Fibroblast of upper back skin (primary cell): ENCODE measurements around the gene TMEM45B.
"Not testable (repeated sequence)": the region's sequence is repeated elsewhere in the genome, so short reads cannot be mapped to it uniquely, and the experiment has no call there.

Experiments used
- DNase-seq: peaks from one replicate; pipeline ENCODE4 v3.0.0-alpha.2; 2013

Gene TMEM45B

DNA sequence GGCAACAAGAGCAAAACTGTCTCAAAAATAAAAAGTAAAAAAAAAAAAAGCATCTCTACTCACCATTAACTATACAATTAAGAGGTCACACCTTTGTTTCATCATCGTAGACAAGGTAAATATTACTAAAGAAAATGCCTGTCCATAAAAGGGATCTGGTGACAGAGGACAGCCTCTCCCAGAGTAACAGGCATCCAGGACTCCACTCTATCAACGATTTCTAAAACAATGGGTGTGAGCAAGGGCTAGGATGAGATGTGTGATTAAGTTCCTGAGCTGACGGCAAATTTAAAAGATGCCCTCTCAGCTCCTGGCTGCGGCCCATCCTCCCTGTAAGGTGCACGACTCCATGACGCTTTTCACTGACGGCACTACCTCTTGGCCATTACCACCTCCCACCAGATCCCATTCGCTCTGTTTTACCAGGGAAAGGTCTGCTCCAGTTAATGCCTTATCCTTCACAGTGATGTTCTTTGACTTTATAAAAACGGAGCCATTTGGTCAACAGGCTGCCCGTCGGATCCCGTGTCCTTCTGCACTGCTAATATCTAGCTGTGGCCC lies 2.3 kb upstream of the TMEM45B start:
- DNase-seq, result no peak

DNA sequence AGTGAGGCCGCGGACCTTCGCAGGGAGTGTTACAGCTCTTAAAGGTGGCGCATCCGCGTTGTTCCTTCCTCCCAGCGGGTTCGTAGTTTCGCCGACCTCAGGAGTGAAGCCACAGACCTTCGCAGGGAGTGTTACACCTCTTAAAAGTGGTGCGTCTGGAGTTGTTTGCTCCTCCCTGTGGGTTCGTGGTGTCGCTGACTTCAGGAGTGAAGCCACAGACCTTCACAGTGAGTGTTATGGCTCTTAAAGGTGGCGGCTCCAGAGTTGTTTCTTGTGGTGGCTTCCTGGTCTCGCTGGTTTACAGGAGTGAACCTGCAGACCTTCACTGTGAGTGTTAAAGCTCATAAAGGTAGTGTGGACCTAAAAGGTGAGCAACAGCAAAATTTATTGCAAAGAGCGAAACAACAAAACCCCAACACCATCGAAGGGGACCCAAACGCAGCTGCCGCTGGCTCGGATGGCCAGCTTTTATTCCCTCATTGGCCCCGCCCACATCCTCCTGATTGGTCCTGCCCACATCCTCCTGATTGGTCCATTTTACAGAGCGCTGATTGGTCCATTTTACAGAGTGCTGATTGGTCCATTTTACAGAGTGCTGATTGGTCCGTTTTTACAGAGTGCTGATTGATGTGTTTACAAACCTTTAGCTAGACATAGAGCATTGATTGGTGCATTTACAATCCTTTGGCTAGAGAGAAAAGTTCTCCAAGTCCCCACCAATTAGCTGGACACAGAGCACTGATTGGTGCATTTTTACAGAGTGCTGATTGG lies 1.2 kb upstream of the TMEM45B start:
- DNase-seq, result no peak

DNA sequence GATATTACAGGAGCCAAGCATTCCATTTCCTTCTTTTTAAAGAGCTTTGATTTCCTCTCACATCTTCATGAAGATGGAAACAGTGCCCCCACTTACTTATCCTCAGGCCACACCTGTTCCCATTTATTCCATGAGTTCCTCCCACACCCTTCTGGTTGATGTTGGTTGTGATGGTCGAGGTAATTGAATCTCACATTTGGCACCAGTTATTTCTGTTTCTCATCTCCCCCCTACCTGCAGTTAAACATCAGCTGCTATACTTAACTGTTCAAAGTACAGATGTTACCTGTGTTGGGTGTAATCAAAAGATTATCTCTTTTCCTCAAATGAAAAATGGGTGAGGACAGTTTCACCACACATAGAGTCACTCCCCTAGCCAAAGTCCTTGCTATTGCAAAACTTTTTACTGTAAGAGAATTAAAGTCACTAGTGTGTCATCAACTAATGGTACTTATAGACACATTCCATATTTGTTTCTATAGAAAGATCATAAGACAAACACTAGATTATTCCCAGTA lies 1.9 kb downstream of the TMEM45B start:
- no peak for DNase-seq

DNA sequence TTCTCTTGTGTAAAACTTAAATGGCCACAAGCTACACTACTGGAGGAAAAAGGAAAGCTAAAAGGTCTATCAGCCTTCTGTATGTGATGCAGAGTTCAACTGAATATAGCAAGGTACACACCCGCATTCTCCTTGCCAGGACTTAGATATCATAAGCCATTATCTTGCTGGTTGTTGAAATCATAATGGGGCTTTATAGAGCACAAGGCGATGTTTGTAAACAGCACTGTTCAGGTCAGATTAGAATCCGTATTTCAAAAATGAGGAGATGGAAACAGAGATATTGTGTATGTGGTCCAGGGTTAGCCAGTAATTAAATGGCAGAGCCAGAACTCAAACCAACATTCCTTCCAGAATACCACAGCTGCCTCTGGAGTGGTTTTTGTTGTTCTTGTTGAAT lies 2.6 kb downstream of the TMEM45B start:
- not testable (repeated sequence) for DNase-seq

DNA sequence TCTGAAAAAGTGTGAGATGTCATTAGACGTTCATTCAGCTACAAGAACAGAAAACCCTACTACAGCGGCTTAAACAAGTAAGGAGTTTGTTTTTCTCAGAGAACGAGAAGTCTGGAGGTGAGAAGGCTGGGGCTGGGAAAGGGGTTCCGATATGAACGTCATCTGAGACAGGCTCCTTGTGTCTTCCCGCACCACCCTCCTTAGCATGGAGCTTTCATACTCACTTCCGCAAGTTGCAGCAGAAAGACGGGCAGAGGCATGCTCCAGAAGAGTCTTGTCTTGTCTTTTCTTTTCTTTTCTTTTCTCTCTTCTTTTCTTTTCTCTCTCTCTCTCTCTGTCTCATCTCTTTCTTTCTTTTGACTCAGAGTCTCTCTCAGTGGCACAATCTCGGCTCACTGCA lies 3.6 kb downstream of the TMEM45B start:
- DNase-seq, result no peak

DNA sequence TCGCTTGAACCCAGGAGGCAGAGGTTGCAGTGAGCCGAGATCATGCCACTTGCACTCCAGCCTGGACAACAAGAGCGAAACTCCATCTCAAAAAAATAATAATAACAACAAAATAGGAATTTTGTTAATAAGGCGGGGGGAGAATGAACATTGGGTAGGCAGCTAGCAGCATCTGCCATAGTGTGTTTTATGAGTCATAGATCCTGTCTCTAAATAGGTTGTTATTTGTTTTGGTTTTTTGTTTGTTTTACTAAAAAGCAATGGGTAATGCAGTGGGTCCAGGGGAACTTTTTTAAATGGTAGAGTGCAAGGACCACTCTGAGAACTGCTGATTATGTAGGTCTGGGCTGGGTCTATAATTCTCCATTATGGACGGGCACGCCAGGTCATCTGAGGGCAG lies 4.6 kb downstream of the TMEM45B start:
- not testable (repeated sequence) for DNase-seq

DNA sequence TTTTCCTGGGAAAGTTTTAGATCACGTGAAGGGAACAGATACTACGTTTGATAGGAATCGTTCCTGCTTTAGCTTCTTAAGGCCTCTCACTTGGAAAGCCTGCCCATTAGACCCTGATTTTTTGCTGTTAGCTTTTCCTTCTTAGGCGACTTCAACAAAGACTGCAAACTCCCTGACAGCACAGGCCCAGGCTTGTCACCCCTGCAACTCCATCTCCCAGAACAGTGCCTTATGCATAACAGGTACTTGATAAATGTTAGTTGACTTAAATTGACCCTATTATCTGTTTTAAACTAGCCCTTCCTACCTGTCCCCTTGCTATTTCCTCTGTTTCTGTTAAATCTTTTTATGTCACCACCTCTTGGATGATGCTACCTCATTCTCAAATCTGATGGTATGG lies 7.6 kb downstream of the TMEM45B start:
- DNase-seq, result not testable (repeated sequence)

DNA sequence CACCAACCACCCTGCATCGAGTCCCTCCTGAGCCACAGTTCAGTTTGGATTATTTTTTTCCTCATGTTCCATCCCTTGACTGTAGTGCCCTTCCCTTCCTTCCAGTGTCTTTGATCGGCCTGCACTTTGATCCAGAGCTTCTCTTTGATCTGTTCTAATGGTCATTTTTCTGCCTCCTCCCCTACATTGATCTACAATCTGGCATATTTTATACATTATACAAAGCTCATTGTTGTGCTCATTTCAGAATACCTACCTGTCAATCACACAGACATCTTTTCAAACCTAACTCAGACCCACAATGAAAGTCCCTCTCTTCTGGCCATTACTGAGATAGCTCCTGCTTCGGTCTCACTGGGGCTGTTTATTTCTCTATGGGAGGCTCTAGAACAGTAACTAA lies 8.2 kb downstream of the TMEM45B start:
- not testable (repeated sequence) for DNase-seq

DNA sequence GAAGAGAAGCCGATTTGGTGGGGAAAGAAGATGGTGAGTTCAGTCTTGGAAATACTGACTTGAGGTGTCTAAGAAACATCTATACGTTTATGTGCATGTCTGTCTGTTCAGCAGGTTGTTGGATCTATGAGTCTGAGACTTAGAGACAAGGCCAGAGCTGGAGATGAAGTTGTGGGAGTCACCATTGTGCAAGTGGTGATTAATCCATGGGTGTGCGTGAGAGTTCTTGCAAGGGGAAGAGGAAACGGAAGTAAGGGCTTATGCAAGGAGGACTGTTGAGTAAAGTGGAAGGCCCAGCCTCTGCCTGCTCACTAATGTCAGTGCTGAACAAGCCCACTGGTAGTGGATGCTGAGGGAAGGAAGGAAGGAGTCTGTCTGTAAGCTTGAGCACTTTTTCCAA lies 9.7 kb downstream of the TMEM45B start:
- no peak for DNase-seq

DNA sequence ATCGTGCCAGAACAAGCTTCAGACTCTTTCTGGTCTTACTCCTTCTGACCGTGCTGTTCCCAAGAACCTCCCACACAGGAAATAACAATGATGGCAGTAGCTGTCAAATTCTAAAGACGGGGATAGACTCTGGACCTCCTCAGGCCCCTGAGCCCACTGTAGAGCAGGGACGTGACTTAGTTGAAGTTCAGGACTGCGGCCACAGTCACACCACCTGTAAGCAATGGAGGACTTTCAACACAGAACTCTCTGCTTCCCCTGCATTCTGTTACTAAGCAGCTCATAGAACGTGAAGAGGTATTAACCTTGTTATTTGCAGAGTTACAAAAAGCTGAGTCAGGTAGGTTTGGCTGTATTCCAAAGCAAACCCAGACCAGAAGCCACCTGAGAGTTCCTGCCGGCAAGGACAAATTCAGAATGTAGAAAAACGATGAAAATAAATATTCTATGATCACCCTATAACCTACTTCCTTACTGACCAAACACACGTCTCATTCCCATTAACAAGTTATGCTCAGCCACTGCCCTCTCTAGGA lies 12.7 kb downstream of the TMEM45B start:
- no peak for DNase-seq

DNA sequence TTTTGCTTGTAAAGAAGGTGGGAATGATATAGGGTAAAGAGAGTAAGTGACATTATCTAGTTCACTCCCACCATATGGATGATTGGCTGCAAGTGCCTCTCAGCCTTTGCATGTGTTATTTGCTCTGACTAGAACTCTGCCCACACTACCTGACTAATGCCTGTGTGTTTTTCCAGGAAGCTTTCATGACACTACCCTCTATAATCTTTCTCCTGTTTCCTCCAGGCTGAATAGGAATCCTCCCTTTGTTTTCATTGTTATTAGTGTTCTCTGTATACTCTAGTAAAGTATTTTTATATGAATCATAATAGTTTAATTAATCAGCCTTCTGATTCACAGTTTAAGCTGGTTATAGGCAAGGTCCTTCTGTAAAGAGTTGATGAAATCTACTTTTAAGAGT lies 13.8 kb downstream of the TMEM45B start:
- DNase-seq, result not testable (repeated sequence)

DNA sequence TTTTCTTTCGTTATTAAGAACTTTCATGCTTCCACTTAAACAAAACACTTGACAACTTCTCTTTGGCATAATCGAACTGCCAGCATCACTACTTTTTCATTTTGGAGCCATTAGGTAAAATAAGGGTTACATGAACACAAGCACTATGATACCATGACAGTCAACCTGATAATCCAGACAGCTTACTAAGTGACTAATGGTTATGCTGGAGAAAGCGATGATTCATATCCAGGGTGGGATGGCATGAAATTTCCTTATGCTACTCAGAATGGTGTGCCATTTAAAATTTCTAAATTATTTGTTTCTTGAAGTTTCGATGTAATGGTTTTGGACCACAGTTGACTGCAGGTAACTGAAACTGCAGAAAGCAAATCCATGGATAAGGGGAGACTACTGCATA lies 15.6 kb downstream of the TMEM45B start:
- DNase-seq, result not testable (repeated sequence)

DNA sequence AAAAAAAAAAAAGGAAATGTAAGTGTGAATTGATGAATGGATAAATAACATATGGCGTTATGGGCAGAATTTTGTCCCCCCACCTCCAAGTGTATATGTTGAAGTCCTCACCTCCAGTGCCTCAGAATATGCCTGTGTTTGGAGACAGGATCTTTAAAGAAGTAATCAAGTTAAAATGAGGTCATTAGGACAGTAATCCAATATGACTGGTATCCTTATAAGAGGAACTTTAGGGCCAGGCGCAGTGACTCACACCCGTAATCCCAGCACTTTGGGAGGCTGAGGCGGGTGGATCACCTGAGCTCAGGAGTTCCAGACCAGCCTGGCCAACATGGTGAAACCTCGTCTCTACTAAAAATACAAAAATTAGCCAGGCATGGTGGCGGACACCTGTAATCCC lies 17.6 kb downstream of the TMEM45B start:
- DNase-seq, result not testable (repeated sequence)

DNA sequence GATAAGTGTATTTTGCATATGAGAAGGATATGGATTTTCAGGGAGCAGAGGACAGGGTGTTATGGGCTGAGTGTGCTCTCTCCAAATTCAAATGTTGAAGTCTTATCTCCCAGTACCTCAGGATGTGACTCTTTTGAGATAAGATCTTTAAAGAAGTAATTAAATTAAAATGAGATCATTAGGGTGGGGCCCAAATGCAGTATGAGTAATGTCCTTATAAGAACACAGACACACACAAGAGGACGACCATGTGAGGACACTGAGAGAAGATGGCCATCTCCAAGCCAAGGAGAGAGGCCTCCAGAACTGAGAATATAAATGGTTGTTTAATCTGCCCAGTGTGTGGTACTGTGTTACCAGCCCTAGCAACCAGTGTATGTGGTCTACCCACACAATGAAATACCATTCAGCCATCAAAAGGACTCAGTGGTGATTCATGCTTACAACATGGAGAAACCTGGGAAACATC lies 20.8 kb downstream of the TMEM45B start:
- not testable (repeated sequence) for DNase-seq

DNA sequence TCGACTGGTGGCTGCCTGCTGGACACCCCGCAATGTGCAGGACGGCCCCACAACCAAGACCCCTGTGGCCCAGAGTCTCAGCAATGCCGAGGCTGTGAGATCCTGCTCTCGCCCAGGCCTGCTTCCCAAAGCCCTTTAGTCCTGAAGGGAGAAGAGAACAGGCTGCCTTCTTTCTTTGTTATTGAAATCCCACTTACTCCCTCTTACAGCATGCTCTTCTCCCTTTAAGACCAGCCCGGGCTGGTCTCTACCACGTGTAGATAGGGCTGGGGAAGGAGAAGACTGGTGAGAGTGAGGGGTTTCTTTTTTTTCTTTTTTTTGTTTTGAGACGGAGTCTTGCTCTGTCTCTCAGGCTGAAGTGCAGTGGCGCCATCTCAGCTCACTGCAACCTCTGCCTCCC lies 21.3 kb downstream of the TMEM45B start:
- no peak for DNase-seq

DNA sequence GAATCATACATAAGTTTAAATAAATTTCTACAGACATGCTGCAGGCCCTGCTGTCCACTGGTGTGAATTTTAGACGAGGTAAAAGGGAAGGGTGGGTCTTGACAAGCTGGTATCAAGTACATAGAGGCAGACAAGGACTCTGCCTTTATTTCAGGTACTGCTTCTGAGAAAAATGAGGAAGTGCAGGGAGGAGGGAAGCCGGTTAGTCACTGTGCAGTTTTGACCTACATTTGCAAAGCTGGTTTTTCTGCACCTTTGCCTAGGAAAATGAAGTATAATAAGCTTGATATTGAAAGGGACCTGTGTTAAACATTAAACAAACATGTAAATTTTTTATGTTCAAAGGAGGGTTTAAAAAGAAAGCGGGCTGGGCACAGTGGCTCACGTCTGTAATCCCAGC lies 24.6 kb downstream of the TMEM45B start:
- no peak for DNase-seq

DNA sequence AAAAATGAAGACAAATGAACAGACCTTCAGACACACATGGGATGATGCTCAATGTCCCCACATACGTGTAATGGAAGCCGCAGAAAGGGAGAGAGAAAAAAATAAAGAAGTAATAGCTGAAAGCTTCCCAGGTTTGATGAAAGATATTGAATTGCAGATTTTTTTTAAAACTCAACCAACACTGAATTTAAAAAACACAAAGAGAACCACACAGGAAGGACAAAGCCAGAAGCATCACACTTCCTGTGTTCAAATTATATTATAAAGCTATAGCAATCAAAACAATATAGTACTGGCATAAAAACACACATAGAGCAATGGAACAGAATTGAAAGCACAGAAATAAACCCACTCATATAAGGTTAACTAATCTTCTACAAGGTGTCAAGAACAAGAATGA lies 26.5 kb downstream of the TMEM45B start:
- DNase-seq, result no peak

DNA sequence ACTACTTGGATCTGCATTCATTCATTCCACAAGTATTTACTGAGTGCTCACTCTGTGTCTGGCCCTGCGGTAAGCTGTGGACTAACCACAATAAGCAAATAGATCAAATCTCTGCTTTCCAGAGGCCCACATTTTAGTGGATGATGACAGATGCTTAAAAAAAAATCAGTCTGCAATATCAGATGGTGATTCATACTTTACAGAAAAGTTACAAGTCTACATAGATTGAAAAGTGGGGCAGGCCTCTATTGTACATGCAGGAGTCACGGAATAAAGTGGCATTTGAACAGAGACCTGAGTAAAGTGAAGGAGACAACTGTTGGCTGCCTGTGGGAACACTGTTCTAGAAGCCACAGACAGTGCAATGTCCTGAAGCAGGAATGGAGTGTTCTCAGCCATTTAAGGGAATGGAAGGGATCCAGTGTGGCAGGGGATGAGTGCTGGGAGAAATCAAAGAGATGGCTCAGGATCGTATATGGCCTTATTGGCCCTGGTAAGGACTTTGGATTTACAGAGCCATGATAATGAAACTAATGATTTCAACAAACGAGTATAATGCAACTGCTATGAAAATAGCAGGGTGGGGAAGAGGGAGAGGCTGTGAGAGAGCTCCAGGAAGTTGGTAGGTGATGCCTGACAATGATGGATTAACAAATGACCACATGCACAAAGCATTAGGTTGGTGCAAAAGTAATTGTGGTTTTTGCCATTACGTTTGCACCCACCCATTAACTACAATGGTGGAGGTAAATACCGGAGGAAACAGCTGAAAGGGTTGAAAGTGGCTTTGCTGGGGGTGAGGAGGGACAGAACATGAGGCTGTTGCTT lies 31.1 kb downstream of the TMEM45B start:
- peak; percentile 98 for DNase-seq

DNA sequence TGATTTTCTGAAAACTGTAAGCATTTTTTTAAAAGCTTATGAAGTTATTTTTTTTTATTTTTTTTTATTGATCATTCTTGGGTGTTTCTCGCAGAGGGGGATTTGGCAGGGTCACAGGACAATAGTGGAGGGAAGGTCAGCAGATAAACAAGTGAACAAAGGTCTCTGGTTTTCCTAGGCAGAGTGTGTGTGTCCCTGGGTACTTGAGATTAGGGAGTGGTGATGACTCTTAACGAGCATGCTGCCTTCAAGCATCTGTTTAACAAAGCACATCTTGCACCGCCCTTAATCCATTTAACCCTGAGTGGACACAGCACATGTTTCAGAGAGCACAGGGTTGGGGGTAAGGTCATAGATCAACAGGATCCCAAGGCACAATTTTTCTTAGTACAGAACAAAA lies 31.7 kb downstream of the TMEM45B start:
- DNase-seq, result not testable (repeated sequence)

DNA sequence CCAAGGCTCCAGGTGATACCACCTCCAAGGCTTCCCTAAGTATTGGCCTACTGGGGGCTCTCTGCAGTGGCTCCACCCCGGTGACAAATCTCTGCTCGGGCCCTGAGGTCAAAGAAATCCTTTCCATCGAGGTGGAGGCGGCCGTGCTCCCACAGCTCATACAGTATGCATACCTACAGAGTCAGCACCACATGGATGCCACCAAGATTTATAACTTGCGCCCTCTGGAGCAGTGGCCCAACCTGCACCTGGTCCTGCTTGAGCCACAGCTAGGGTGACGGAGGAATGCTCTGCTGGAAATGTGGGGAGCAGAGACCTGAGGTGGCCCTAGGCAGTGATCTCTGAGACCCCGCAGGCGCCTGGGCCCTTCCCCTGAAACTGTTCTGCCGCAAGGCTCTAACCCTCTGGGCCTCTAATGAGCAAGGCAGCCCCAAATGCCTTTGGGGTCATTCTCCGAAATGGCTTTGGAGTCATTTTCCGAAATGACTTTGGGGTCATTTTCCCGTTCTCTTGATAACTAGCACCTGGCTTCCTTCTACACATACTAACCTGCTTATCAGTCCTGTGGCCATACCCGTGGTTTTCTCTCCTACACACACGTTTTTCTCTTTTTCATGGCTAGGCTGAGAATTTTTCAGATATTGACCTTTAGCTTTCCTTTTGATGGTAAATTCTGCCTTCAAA lies 33.9 kb downstream of the TMEM45B start:
- no peak for DNase-seq

DNA sequence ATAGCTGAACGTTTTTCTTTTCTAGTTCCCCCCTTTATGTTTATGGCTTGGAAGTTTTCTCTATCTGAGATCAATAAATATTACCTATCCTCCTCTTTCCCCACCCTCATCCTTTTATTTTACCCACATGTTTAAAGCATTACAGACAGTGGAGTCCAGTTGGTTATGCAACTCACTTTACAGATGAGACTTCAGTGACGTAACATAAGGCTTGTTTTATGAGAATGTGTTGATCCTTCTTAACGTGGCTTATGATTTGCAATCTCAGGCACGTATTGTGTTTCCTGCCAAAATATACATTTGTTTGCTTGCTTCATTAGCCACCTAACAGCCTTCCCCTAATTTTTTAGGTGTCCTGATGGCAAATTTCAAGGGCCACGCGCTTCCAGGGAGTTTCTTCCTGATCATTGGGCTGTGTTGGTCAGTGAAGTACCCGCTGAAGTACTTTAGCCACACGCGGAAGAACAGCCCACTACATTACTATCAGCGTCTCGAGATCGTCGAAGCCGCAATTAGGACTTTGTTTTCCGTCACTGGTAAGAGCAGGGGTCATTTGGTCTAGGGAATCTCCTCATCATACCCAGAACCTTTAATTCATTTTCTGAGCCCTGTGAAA lies 36.6 kb downstream of the TMEM45B start:
- DNase-seq, result no peak
